Stimulated activated CD8-positive, alpha-beta memory T cell treated with anti-CD3 and anti-CD28 coated beads, Interleukin-7, amount 100 ng/mL, for 4 hours (primary cell): Measurements from ENCODE around the gene TPP1.

Experiments
- DNase-seq, 2 donors: peaks; one replicate each; pipeline ENCODE4 v3.0.0-alpha.2; 2020; ENCODE audit warnings: low read depth in 2 of 2

TPP1 gene

GRCh38 chr11:6563121-6563619 lies 56.1 kb downstream of the TPP1 start:
- no peak for DNase-seq
